ENCODE results near the gene PDC.

Gene PDC

GRCh38 chr1:186461014-186461413 lies at the start of gene PDC:
TSS of gene PDC (minus strand) at chr1:186461114. CDS start at chr1:186449459, 11,655 bp downstream.
- Histone ChIP-seq H3K9ac (ENCODE audit: low read length) (no peak within 1 kb of the TSS), H3K27me3 (ENCODE audit: control insufficient read depth, insufficient read depth, low read length) (no peaks in the 10 kb centered on the region), H3K4me1 (ENCODE audit: control insufficient read depth, insufficient read depth, low read length) (no peaks in the 10 kb centered on the region), H3K4me3 (ENCODE audit: low read length) (no peak within 1 kb of the TSS), H3K9me3 (ENCODE audit: control insufficient read depth, low read length) (no peaks in the 10 kb centered on the region), H3K36me3 (ENCODE audit: control insufficient read depth, insufficient read depth, low read length) (no peaks in the 10 kb centered on the region)

- Histone ChIP-seq H3K27me3 (ENCODE audit: control insufficient read depth, insufficient read depth, low read length) (no peaks in the 10 kb centered on the region), H3K36me3 (ENCODE audit: control insufficient read depth, insufficient read depth, low read length) (no peaks in the 10 kb centered on the region), H3K9me3 (ENCODE audit: control insufficient read depth, low read length) (no peaks in the 10 kb centered on the region), H3K4me1 (ENCODE audit: control insufficient read depth, insufficient read depth, low read length) (peaks cover 5% of the 10 kb centered on the region), H3K4me3 (ENCODE audit: low read length) (no peak overlapping the region), H3K9ac (ENCODE audit: low read length) (no peak overlapping the region)
Observed at GRCh38 chr1:186503190-186503589, 42.3 kb upstream of the PDC start.

- Histone ChIP-seq H3K4me3 (ENCODE audit: low read length) (no peak overlapping the region), H3K36me3 (ENCODE audit: control insufficient read depth, insufficient read depth, low read length) (no peaks in the 10 kb centered on the region), H3K9ac (ENCODE audit: low read length) (no peak overlapping the region), H3K9me3 (ENCODE audit: control insufficient read depth, low read length) (no peaks in the 10 kb centered on the region), H3K4me1 (ENCODE audit: control insufficient read depth, insufficient read depth, low read length) (peaks cover 5% of the 10 kb centered on the region), H3K27me3 (ENCODE audit: control insufficient read depth, insufficient read depth, low read length) (no peaks in the 10 kb centered on the region)
Observed at GRCh38 chr1:186502087-186502486, 41.2 kb upstream of the PDC start.

DNA sequence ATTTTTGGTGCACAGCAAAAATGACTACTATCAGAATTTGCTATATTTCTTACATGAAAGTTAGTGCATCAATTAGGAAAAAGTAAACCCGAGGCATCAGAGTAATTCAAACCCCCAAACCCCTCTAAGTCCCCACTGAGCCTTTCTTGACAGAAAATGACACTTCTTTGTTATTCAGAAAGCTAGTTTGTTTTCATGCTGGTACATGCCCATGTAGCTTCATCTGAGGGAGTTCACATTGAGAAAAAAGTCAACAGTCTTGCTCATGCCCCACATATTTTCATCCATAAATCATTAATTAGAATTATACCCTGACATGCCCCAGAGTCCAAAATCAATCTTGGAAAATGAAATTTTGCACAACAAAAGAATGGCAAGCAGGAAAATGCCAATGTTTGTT lies 39.9 kb upstream of the PDC start:
- no peaks in the 10 kb centered on the region for H3K9me3 ChIP-seq (ENCODE audit: control insufficient read depth, low read length)
- H3K9ac ChIP-seq (ENCODE audit: low read length) = no peak overlapping the region
- H3K4me1 ChIP-seq (ENCODE audit: control insufficient read depth, insufficient read depth, low read length) = peaks cover 5% of the 10 kb centered on the region
- H3K27me3 ChIP-seq (ENCODE audit: control insufficient read depth, insufficient read depth, low read length) = no peaks in the 10 kb centered on the region
- H3K4me3 ChIP-seq (ENCODE audit: low read length) = no peak overlapping the region
- H3K36me3 ChIP-seq (ENCODE audit: control insufficient read depth, insufficient read depth, low read length) = no peaks in the 10 kb centered on the region

DNA sequence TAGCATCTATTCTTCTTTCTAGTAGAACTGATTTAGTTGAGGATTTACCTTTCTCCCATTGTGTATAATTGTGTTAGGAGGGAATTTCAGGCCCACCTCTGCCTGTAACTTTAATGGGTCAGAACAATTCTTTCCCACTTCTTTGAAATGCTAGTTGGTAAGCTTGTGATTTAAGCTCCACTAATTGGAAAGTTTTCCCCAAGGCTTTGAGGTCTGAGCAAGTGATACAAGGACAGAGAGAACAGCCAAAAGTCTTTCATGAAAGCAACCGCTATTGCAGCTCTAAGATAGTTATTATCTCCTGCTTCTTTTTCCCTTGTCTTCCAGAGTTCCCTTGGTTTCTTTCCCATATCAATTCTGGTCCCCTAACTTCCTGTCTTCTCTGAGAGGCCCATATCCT lies 38.7 kb upstream of the PDC start:
- H3K4me3 ChIP-seq (ENCODE audit: low read length) = no peak overlapping the region
- H3K4me1 ChIP-seq (ENCODE audit: control insufficient read depth, insufficient read depth, low read length) = peaks cover 5% of the 10 kb centered on the region
- H3K36me3 ChIP-seq (ENCODE audit: control insufficient read depth, insufficient read depth, low read length) = no peaks in the 10 kb centered on the region
- no peak overlapping the region for H3K9ac ChIP-seq (ENCODE audit: low read length)
- H3K27me3 ChIP-seq (ENCODE audit: control insufficient read depth, insufficient read depth, low read length) = no peaks in the 10 kb centered on the region
- no peaks in the 10 kb centered on the region for H3K9me3 ChIP-seq (ENCODE audit: control insufficient read depth, low read length)

DNA sequence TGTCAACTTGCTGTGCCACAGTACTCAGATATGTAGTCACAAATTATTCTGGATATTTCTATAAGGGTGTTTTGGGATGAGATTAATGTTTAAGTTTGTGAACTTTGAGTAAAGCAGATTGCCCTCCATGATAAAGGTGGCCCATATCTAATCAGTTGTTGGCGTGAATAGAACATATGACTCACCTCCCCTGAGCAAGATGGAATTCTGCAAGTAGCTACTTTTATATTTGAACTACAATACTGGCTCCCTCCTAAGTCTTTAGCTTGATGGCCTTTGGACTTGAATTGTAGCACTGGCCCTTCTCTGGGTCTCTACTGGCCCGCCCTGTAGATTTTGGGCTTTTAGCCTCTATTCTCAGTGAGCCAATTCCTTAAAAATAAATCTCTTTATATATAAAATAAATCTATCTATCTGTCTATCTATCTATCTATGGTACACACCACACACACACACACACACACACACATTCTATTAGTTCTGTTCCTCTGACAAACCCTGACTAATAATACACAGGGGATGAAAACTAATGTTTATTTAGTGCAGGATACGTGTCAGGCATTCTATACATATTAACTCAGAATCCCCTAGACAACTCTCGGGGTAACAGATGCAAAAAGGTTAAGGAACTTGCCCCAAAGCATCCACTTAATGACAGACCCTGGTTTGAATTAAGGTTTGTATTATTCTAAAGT lies 37.9 kb upstream of the PDC start:
- H3K27me3 ChIP-seq (ENCODE audit: control insufficient read depth, insufficient read depth, low read length) = no peaks in the 10 kb centered on the region
- H3K9ac ChIP-seq (ENCODE audit: low read length) = no peak overlapping the region
- peaks cover 5% of the 10 kb centered on the region for H3K4me1 ChIP-seq (ENCODE audit: control insufficient read depth, insufficient read depth, low read length)
- H3K9me3 ChIP-seq (ENCODE audit: control insufficient read depth, low read length) = no peaks in the 10 kb centered on the region
- H3K36me3 ChIP-seq (ENCODE audit: control insufficient read depth, insufficient read depth, low read length) = no peaks in the 10 kb centered on the region
- no peak overlapping the region for H3K4me3 ChIP-seq (ENCODE audit: low read length)

DNA sequence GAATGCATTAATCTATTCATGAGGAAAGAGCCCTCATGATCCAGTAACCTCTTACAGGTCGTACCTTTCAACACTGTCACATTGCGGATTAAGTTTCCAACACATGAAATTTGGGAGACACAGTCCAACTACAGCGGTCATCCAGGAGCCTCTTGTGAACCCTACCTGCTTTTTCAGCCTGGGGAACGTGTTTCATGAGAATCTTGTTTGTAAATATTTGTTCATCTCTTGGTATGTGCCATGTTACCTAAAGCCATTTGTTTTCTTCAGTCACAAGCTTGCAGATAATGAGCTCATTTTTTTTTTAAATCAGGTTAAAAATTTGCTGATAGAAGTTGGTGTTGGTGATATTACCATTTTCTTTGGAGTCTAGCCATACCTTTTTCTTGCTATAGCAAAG lies 37.2 kb upstream of the PDC start:
- H3K4me3 ChIP-seq (ENCODE audit: low read length) = no peak overlapping the region
- no peaks in the 10 kb centered on the region for H3K9me3 ChIP-seq (ENCODE audit: control insufficient read depth, low read length)
- no peaks in the 10 kb centered on the region for H3K36me3 ChIP-seq (ENCODE audit: control insufficient read depth, insufficient read depth, low read length)
- no peak overlapping the region for H3K9ac ChIP-seq (ENCODE audit: low read length)
- H3K27me3 ChIP-seq (ENCODE audit: control insufficient read depth, insufficient read depth, low read length) = no peaks in the 10 kb centered on the region
- peaks cover 6% of the 10 kb centered on the region for H3K4me1 ChIP-seq (ENCODE audit: control insufficient read depth, insufficient read depth, low read length)

- no peaks in the 10 kb centered on the region for H3K27me3 ChIP-seq (ENCODE audit: control insufficient read depth, insufficient read depth, low read length)
- H3K9ac ChIP-seq (ENCODE audit: low read length) = no peak overlapping the region
- no peaks in the 10 kb centered on the region for H3K9me3 ChIP-seq (ENCODE audit: control insufficient read depth, low read length)
- no peak overlapping the region for H3K4me3 ChIP-seq (ENCODE audit: low read length)
- H3K36me3 ChIP-seq (ENCODE audit: control insufficient read depth, insufficient read depth, low read length) = no peaks in the 10 kb centered on the region
- H3K4me1 ChIP-seq (ENCODE audit: control insufficient read depth, insufficient read depth, low read length) = peaks cover 10% of the 10 kb centered on the region
Observed at GRCh38 chr1:186497651-186498050, 36.7 kb upstream of the PDC start.

DNA sequence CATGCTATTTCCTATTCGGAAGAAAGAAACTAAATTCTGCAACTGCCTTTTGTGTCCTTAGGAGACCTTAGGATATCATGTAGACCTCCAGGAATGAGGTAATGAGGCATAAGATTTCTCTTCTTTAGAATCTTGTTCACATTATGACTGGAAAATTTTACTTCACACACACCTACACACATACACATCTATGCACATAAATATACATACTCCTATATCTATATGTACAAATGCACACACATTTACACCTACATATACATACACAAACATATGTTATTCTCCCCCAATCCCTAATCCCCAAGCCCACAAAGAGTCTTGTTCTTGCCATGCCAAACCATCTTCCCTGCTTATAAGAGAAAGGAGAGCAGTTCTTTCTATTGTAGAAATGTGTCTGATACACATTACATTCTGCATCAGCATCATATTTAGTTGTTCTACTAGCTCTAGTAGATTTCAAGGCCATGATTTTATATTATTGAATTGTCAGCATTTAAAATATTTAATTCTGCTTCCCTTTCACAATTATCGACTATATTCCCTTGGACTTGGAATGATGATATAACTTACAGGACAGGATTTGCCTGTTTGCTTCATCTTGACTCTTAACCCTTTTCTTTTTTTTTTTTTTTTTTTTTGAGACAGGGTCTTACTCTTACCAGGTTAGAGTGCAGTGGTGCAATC lies 35.4 kb upstream of the PDC start:
- H3K4me1 ChIP-seq (ENCODE audit: control insufficient read depth, insufficient read depth, low read length) = peaks cover 10% of the 10 kb centered on the region
- no peak overlapping the region for H3K4me3 ChIP-seq (ENCODE audit: low read length)
- H3K36me3 ChIP-seq (ENCODE audit: control insufficient read depth, insufficient read depth, low read length) = no peaks in the 10 kb centered on the region
- no peaks in the 10 kb centered on the region for H3K9me3 ChIP-seq (ENCODE audit: control insufficient read depth, low read length)
- no peak overlapping the region for H3K9ac ChIP-seq (ENCODE audit: low read length)
- H3K27me3 ChIP-seq (ENCODE audit: control insufficient read depth, insufficient read depth, low read length) = no peaks in the 10 kb centered on the region

DNA sequence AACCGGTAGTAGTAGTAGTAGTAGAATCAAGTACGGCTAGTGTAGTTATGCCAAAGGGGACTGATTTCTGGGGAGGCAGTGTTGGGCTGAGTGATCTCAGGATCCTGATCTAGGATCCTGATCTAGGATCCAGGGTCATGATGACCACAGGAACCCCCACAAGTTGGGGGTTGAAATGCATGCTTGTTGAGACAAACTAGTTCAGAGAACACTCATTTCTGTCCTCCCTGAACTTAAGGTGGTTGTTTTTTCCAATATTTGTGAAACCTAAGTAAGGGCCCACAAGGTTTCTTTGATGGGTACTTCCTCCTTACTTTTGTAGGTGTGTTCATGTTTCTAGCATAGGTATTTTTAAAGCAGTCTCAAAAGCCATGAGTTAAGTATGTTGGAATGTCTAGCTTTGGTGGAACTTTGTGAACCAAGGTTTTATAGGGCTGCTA lies 33.9 kb upstream of the PDC start:
- Histone ChIP-seq H3K4me3 (ENCODE audit: low read length) (no peak overlapping the region), H3K9me3 (ENCODE audit: control insufficient read depth, low read length) (no peaks in the 10 kb centered on the region), H3K36me3 (ENCODE audit: control insufficient read depth, insufficient read depth, low read length) (no peaks in the 10 kb centered on the region), H3K27me3 (ENCODE audit: control insufficient read depth, insufficient read depth, low read length) (no peaks in the 10 kb centered on the region), H3K4me1 (ENCODE audit: control insufficient read depth, insufficient read depth, low read length) (peaks cover 10% of the 10 kb centered on the region), H3K9ac (ENCODE audit: low read length) (no peak overlapping the region)

DNA sequence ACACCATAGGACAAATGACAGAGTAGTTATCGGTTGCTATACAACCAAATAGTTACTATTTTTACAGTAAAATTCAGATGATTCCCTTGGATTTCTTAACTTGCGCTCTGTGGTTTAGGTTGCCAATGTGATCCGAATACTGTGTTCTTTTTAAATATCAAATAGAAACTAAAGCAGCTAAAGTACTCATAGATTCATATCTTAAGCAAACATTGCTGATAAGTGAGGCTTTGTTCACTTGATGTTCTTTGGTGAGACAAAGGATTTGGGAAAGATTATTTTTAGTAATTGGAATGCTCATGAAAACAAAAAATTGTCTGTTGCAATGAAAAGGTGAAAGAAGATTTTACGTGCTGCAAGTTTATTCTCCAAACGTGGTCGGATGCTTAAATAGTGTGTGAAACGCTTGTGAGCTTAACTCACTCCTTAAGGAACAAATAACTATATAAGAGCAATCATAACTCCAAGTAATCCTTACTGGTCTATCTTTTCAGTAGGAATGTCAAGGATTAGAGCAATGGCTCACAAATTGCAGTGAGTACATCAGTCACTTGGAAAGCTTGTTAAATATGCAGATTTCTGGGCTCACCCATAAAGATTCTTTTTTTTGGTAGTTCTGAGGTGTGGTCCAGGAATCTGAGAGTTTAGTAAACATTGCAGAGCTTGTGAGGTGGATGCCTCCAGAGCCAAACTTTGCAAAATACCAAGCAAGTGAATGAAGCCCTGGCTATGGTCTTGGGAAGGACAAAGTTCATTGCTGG lies 31.8 kb upstream of the PDC start:
- no peaks in the 10 kb centered on the region for H3K36me3 ChIP-seq (ENCODE audit: control insufficient read depth, insufficient read depth, low read length)
- H3K9me3 ChIP-seq (ENCODE audit: control insufficient read depth, low read length) = no peaks in the 10 kb centered on the region
- no peaks in the 10 kb centered on the region for H3K27me3 ChIP-seq (ENCODE audit: control insufficient read depth, insufficient read depth, low read length)
- H3K9ac ChIP-seq (ENCODE audit: low read length) = no peak overlapping the region
- peaks cover 5% of the 10 kb centered on the region for H3K4me1 ChIP-seq (ENCODE audit: control insufficient read depth, insufficient read depth, low read length)
- no peak overlapping the region for H3K4me3 ChIP-seq (ENCODE audit: low read length)

DNA sequence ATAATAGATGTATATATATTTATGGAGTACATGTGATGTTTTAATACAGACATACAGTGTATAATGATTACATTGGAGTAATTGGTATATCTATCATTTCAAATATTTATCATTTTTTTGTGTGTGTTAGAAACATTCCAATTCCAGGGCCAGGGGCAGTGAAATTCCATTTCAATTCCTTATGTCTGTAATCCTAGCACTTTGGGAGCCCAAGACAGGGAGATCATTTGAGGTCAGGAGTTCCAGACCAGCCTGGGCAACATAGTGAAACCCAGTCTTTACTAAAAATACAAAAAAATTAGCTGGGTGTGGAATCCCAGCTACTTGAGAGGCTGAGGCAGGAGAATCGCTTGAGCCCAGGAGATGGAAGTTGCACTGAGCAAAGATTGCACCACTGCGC lies 30.4 kb upstream of the PDC start:
- peaks cover 5% of the 10 kb centered on the region for H3K4me1 ChIP-seq (ENCODE audit: control insufficient read depth, insufficient read depth, low read length)
- H3K36me3 ChIP-seq (ENCODE audit: control insufficient read depth, insufficient read depth, low read length) = no peaks in the 10 kb centered on the region
- H3K9ac ChIP-seq (ENCODE audit: low read length) = no peak overlapping the region
- no peaks in the 10 kb centered on the region for H3K27me3 ChIP-seq (ENCODE audit: control insufficient read depth, insufficient read depth, low read length)
- no peak overlapping the region for H3K4me3 ChIP-seq (ENCODE audit: low read length)
- no peaks in the 10 kb centered on the region for H3K9me3 ChIP-seq (ENCODE audit: control insufficient read depth, low read length)

Data from mucosa of stomach (tissue), 1 donor.